Activated T-helper 17 cell treated with anti-CD3 and anti-CD28 coated beads, Interleukin-2, amount 50 U/mL, for 72 hours (primary cell): ENCODE data around the gene PSMA3. TPM values are rescaled to one million over a fixed set of nuclear protein-coding genes. Genes with fewer than 3 reads are reported as not detected.

Experiments
- ATAC-seq: fragments of 150-1000 bp; cut with Tn5 transposase; replicated peaks from 2 replicates; pipeline ENCODE4 v1.10.0; 2021; ENCODE audit warnings: mild to moderate bottlenecking, moderate library complexity
- H3K27ac Mint-ChIP-seq: one replicate; pipeline ENCODE4 v1.8.0; 2022; ENCODE audit warnings: mixed read lengths
- H3K27me3 Mint-ChIP-seq: one replicate; pipeline ENCODE4 v1.8.0; 2022; ENCODE audit warnings: mixed read lengths
- H3K36me3 Mint-ChIP-seq: one replicate; pipeline ENCODE4 v1.8.0; 2022; ENCODE audit warnings: low read depth, mild to moderate bottlenecking, mixed read lengths
- H3K4me1 Mint-ChIP-seq: one replicate; pipeline ENCODE4 v1.8.0; 2022; ENCODE audit warnings: mixed read lengths
- H3K4me3 Mint-ChIP-seq: one replicate; pipeline ENCODE4 v1.8.0; 2022; ENCODE audit warnings: mild to moderate bottlenecking, mixed read lengths
- H3K9me3 Mint-ChIP-seq: one replicate; pipeline ENCODE4 v1.8.0; 2022; ENCODE audit warnings: mixed read lengths
- total RNA-seq, 2 donors: library from RNA; stranded (reverse); gene quantifications; one replicate each; pipeline ENCODE4 v1.2.3, GENCODE V29; 2022

Gene PSMA3
- total RNA-seq, 2 donors from 2014 or later: 190 to 352 TPM

GRCh38 chr14:58282925-58283593, 38.4 kb downstream of the PSMA3 start:
- ATAC-seq: no peak
- H3K9me3 Mint-ChIP-seq: no peaks in the 10 kb centered on the region
- H3K4me1 Mint-ChIP-seq: peaks cover 36% of the 10 kb centered on the region
- peak overlapping the region; percentile 93 for H3K27ac Mint-ChIP-seq
- no peaks in the 10 kb centered on the region for H3K27me3 Mint-ChIP-seq
- H3K36me3 Mint-ChIP-seq: peaks cover 80% of the 10 kb centered on the region
- peak overlapping the region; percentile 71 for H3K4me3 Mint-ChIP-seq

- H3K9me3 Mint-ChIP-seq: no peaks in the 10 kb centered on the region
- H3K36me3 Mint-ChIP-seq: peaks cover 73% of the 10 kb centered on the region
- H3K4me3 Mint-ChIP-seq: no peak overlapping the region
- no peaks in the 10 kb centered on the region for H3K27me3 Mint-ChIP-seq
- ATAC-seq: no peak
- peak overlapping the region; percentile 32 for H3K27ac Mint-ChIP-seq
- H3K4me1 Mint-ChIP-seq: peaks cover 36% of the 10 kb centered on the region
These were observed 39.1 kb downstream of the PSMA3 start for GRCh38 chr14:58283730-58284129.

GRCh38 chr14:58285132-58285531, 40.5 kb downstream of the PSMA3 start:
- no peaks in the 10 kb centered on the region for H3K27me3 Mint-ChIP-seq
- H3K27ac Mint-ChIP-seq: peak overlapping the region; percentile 32
- H3K36me3 Mint-ChIP-seq: peaks cover 59% of the 10 kb centered on the region
- H3K9me3 Mint-ChIP-seq: no peaks in the 10 kb centered on the region
- no peak for ATAC-seq
- H3K4me1 Mint-ChIP-seq: peaks cover 38% of the 10 kb centered on the region
- no peak overlapping the region for H3K4me3 Mint-ChIP-seq

GRCh38 chr14:58287607-58288042, 43.0 kb downstream of the PSMA3 start:
- peaks cover 34% of the 10 kb centered on the region for H3K36me3 Mint-ChIP-seq
- H3K9me3 Mint-ChIP-seq: no peaks in the 10 kb centered on the region
- no peak for ATAC-seq
- H3K27ac Mint-ChIP-seq: no peak overlapping the region
- no peak overlapping the region for H3K4me3 Mint-ChIP-seq
- H3K4me1 Mint-ChIP-seq: peaks cover 28% of the 10 kb centered on the region
- no peaks in the 10 kb centered on the region for H3K27me3 Mint-ChIP-seq

GRCh38 chr14:58288106-58288792, 43.6 kb downstream of the PSMA3 start:
- no peaks in the 10 kb centered on the region for H3K27me3 Mint-ChIP-seq
- H3K36me3 Mint-ChIP-seq: peaks cover 28% of the 10 kb centered on the region
- no peak for ATAC-seq
- H3K27ac Mint-ChIP-seq: peak overlapping the region; percentile 4
- H3K9me3 Mint-ChIP-seq: no peaks in the 10 kb centered on the region
- peaks cover 27% of the 10 kb centered on the region for H3K4me1 Mint-ChIP-seq
- H3K4me3 Mint-ChIP-seq: no peak overlapping the region

- no peak overlapping the region for H3K4me3 Mint-ChIP-seq
- H3K36me3 Mint-ChIP-seq: no peaks in the 10 kb centered on the region
- H3K9me3 Mint-ChIP-seq: no peaks in the 10 kb centered on the region
- H3K27ac Mint-ChIP-seq: no peak overlapping the region
- peaks cover 15% of the 10 kb centered on the region for H3K4me1 Mint-ChIP-seq
- no peaks in the 10 kb centered on the region for H3K27me3 Mint-ChIP-seq
- no peak for ATAC-seq
These were observed 47.0 kb downstream of the PSMA3 start for GRCh38 chr14:58291646-58292045.

GRCh38 chr14:58292187-58292586, 47.5 kb downstream of the PSMA3 start:
- no peaks in the 10 kb centered on the region for H3K36me3 Mint-ChIP-seq
- no peaks in the 10 kb centered on the region for H3K27me3 Mint-ChIP-seq
- no peak overlapping the region for H3K4me3 Mint-ChIP-seq
- no peaks in the 10 kb centered on the region for H3K9me3 Mint-ChIP-seq
- ATAC-seq: no peak
- peak overlapping the region; percentile 56 for H3K27ac Mint-ChIP-seq
- peaks cover 15% of the 10 kb centered on the region for H3K4me1 Mint-ChIP-seq

GRCh38 chr14:58294201-58294600, 49.6 kb downstream of the PSMA3 start:
- ATAC-seq: no peak
- H3K4me3 Mint-ChIP-seq: no peak overlapping the region
- peaks cover 11% of the 10 kb centered on the region for H3K4me1 Mint-ChIP-seq
- H3K27ac Mint-ChIP-seq: no peak overlapping the region
- no peaks in the 10 kb centered on the region for H3K9me3 Mint-ChIP-seq
- no peaks in the 10 kb centered on the region for H3K27me3 Mint-ChIP-seq
- no peaks in the 10 kb centered on the region for H3K36me3 Mint-ChIP-seq

- Mint-ChIP-seq H3K4me3 (no peak overlapping the region), H3K36me3 (peaks cover 22% of the 10 kb centered on the region), H3K4me1 (peaks cover 4% of the 10 kb centered on the region), H3K9me3 (no peaks in the 10 kb centered on the region), H3K27ac (no peak overlapping the region), H3K27me3 (no peaks in the 10 kb centered on the region)
- no peak for ATAC-seq
These were observed 52.1 kb downstream of the PSMA3 start for GRCh38 chr14:58296726-58297125.

GRCh38 chr14:58297412-58297761, 52.7 kb downstream of the PSMA3 start:
- Mint-ChIP-seq H3K27ac (no peak overlapping the region), H3K27me3 (no peaks in the 10 kb centered on the region), H3K36me3 (peaks cover 28% of the 10 kb centered on the region), H3K4me1 (peaks cover 4% of the 10 kb centered on the region), H3K9me3 (no peaks in the 10 kb centered on the region), H3K4me3 (no peak overlapping the region)
- ATAC-seq: no peak

- no peak overlapping the region for H3K27ac Mint-ChIP-seq
- H3K27me3 Mint-ChIP-seq: no peaks in the 10 kb centered on the region
- peak; percentile 91 for ATAC-seq
- peaks cover 34% of the 10 kb centered on the region for H3K36me3 Mint-ChIP-seq
- no peak overlapping the region for H3K4me3 Mint-ChIP-seq
- no peaks in the 10 kb centered on the region for H3K4me1 Mint-ChIP-seq
- H3K9me3 Mint-ChIP-seq: no peaks in the 10 kb centered on the region
These were observed 53.3 kb downstream of the PSMA3 start for GRCh38 chr14:58297762-58298476.

GRCh38 chr14:58298477-58299400, 54.1 kb downstream of the PSMA3 start, which contains the start of gene ARID4A:
TSS of gene ARID4A (plus strand) at chr14:58298555. CDS start at chr14:58299855, 1,300 bp downstream.
- Mint-ChIP-seq H3K4me1 (peaks cover 5% of the 10 kb centered on the region), H3K27me3 (no peaks in the 10 kb centered on the region), H3K9me3 (no peaks in the 10 kb centered on the region), H3K36me3 (peaks cover 42% of the 10 kb centered on the region), H3K27ac (peak within 1 kb of the TSS; percentile 95), H3K4me3 (peak within 1 kb of the TSS; percentile 96)
- no peak for ATAC-seq

GRCh38 chr14:58299401-58300330, 55.0 kb downstream of the PSMA3 start:
- Mint-ChIP-seq H3K9me3 (no peaks in the 10 kb centered on the region), H3K36me3 (peaks cover 43% of the 10 kb centered on the region), H3K4me1 (peaks cover 5% of the 10 kb centered on the region), H3K4me3 (peak overlapping the region; percentile 96), H3K27me3 (no peaks in the 10 kb centered on the region), H3K27ac (peak overlapping the region; percentile 95)
- ATAC-seq: no peak
